Esophagus muscularis mucosa (tissue), 4 donors: ENCODE results near the gene IL31. TPM values are rescaled to one million over a fixed set of nuclear protein-coding genes. Genes with fewer than 3 reads are reported as not detected.

Source experiments
- DNase-seq: peaks from one replicate; pipeline ENCODE4 v3.0.0-alpha.2; 2017; ENCODE audit errors: extremely low spot score
- H3K27ac ChIP-seq, 4 donors: fragments of 200-600 bp; sonication (generic); replicated peaks in 1 of 4; 1 replicate in 3 of 4; 2 replicates in 1 of 4; pipeline ENCODE4 v1.5.1; 2016 to 2019; ENCODE audit warnings: mild to moderate bottlenecking in 1 of 4
- H3K27me3 ChIP-seq, 4 donors: fragments of 200-600 bp; sonication (generic); one replicate each; pipeline versions ENCODE4 v1.5.1 to v1.6.0; 2016 to 2019
- H3K36me3 ChIP-seq, 4 donors: fragments of 200-600 bp; sonication (generic); one replicate each; pipeline ENCODE4 v1.5.1; 2016 to 2019
- H3K4me1 ChIP-seq, 4 donors: fragments of 200-600 bp; sonication (generic); one replicate each; pipeline ENCODE4 v1.5.1; 2016 to 2019
- H3K4me3 ChIP-seq, 4 donors: fragments of 200-600 bp; sonication (generic); 1 replicate in 2 of 4; 2 replicates in 2 of 4; pipeline ENCODE4 v1.5.1; 2016 to 2019; ENCODE audit warnings: mild to moderate bottlenecking in 4 of 4, moderate library complexity in 1 of 4
- H3K9me3 ChIP-seq, 4 donors: fragments of 200-600 bp; sonication (generic); 1 replicate in 3 of 4; 2 replicates in 1 of 4; pipeline ENCODE4 v1.5.1; 2016 to 2019
- EP300 ChIP-seq: sonication (generic); formaldehyde crosslinking; IDR thresholded peaks from one replicate; pipeline ENCODE4 v1.6.1; 2017; ENCODE audit warnings: antibody characterized with exemption
- POLR2A ChIP-seq: fragments of 450-650 bp; IDR thresholded peaks from one replicate; pipeline ENCODE4 v1.6.1; 2017; ENCODE audit warnings: antibody characterized with exemption, moderate library complexity, mild to moderate bottlenecking, low read depth
- POLR2AphosphoS5 ChIP-seq, 2 donors: sonication (generic); formaldehyde crosslinking; IDR thresholded peaks; one replicate each; pipeline ENCODE4 v1.6.1; 2017; ENCODE audit warnings: antibody characterized with exemption in 2 of 2
- WGBS: methylation state at CpG from one replicate; pipeline ENCODE4 v1.1.5; 2018; 5-methylcytosine and 5-hydroxymethylcytosine counted together
- intact Hi-C: fragments of 100-400 bp; cut with DNase I; formaldehyde crosslinking; loops from one replicate; pipeline ENCODE4 v1.15.1; 2023
- total RNA-seq, 4 donors: library from RNA; depleted of rRNA; stranded (reverse); fragments of >200 nt; gene quantifications; one replicate each; pipeline versions ENCODE4 v1.1.0 to v1.2.1, GENCODE V29; 2016
- TF ChIP-seq, protein P1 (sequence below), 3 experiments: fragments of 200-600 bp in 2 of 3; fragments of 450-650 bp in 1 of 3; sonication (generic) in 2 of 3; IDR thresholded peaks; one replicate each; pipeline ENCODE4 v1.5.1; 2017 to 2019; ENCODE audit warnings: antibody characterized with exemption in 3 of 3, mild to moderate bottlenecking in 2 of 3, moderate library complexity in 1 of 3

The IL31 gene
- total RNA-seq, 4 donors from 2014 or later, result not detected

DNA sequence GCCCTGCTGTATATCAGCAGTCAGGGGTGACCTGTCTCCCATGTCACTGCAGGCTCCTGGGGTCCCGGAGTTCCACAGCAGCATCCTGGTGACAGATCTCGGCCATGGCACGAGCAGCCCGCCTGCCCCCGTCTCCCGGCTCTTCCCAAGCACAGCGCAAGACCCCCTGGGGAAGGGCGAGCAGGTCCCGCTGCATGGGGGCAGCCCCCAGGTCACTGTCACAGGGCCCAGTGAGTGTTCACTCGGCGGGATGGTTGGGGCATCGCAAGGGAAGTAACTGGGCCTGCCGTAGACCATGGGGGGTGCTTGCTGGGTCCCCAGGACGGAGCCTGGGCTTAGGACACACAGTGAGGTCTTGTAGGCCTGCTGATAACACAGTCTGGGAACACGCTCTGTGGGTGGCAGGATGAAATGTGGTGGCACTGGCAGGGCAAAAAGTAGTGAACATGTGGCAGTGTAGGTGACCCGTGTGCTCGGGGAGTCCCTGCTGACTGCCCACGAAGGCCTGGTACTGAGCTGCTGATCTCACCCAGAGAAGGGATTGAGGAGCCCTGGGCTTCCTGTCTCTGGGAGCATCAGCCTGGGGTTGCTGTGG is 38.5 kb downstream of the IL31 start:
- Histone ChIP-seq H3K27ac (no peak overlapping the region), H3K4me1 (no peaks in the 10 kb centered on the region), H3K9me3 (no peaks in the 10 kb centered on the region), H3K4me3 (no peak overlapping the region), H3K36me3 (peaks cover 60 to 97% (median 86%) of the 10 kb centered on the region in 4 donors), H3K27me3 (no peaks in the 10 kb centered on the region)
- no peak for DNase-seq
- intact Hi-C loops, result loop anchor here (10.0 kb wide), 1 partner anchor 59 kb away; no protein-coding TSS in a partner anchor
- no peak for TF ChIP-seq EP300
- no peak for TF ChIP-seq POLR2AphosphoS5 (IDR thresholded peaks at IDR 0.05)
- TF ChIP-seq, protein P1, sequence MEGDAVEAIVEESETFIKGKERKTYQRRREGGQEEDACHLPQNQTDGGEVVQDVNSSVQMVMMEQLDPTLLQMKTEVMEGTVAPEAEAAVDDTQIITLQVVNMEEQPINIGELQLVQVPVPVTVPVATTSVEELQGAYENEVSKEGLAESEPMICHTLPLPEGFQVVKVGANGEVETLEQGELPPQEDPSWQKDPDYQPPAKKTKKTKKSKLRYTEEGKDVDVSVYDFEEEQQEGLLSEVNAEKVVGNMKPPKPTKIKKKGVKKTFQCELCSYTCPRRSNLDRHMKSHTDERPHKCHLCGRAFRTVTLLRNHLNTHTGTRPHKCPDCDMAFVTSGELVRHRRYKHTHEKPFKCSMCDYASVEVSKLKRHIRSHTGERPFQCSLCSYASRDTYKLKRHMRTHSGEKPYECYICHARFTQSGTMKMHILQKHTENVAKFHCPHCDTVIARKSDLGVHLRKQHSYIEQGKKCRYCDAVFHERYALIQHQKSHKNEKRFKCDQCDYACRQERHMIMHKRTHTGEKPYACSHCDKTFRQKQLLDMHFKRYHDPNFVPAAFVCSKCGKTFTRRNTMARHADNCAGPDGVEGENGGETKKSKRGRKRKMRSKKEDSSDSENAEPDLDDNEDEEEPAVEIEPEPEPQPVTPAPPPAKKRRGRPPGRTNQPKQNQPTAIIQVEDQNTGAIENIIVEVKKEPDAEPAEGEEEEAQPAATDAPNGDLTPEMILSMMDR (IDR thresholded peaks at IDR 0.05), result no peak
- no peak for TF ChIP-seq POLR2A
- WGBS, result 88% methylated on average over 9 of the region's 18 CpGs

DNA sequence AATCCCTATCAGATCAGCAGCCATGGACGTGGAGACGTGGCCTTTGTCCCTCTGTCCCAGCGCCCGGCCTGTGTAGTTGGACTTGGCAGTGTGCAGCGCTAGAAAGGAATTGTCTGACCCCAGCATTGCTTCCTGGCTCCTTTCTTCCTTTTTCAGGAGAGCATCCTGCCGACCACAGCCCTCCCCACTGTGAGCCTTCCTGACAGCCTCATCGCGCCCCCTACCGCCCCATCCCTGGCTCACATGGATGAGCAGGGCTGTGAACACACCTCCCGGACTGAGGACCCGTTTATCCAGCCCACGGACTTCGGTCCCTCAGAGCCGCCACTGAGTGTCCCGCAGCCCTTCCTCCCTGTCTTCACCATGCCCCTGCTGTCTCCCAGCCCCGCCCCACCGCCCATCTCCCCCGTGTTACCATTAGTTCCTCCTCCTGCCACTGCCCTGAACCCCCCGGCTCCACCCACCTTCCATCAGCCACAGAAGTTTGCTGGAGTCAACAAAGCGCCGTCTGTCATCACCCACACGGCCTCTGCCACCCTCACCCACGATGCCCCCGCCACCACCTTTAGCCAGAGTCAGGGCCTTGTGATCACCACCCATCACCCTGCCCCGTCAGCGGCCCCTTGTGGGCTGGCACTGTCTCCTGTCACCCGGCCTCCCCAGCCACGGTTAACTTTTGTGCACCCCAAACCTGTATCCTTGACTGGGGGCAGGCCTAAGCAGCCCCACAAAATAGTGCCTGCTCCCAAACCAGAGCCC is 40.6 kb downstream of the IL31 start:
- peaks cover 65 to 97% (median 88%) of the 10 kb centered on the region in 4 donors for H3K36me3 ChIP-seq
- 77% methylated on average over 20 of the region's 28 CpGs for WGBS

DNA sequence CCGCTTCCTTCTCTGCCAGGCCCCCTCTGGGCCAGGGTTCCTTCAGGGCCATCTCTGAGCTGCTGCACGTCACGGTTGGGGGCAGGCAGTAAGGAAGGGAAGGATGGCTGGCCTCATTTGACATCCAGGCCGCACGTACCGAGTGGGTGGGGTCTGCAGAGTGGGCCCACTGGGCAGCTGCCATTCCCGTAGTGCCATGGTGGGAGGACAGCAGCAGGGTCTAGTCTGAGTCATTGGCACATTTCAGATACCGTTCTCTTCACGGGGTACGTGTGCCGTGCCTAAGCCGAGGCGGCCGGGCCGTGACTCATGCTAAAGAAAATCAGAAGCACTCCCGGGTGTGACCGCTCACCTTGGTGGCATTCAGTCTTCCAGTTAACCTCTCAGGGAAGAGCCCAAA is 43.9 kb downstream of the IL31 start:
- no peak overlapping the region for H3K4me3 ChIP-seq
- no peaks in the 10 kb centered on the region for H3K27me3 ChIP-seq
- DNase-seq, result no peak
- no peaks in the 10 kb centered on the region for H3K9me3 ChIP-seq
- 81% methylated on average over 12 of the region's 17 CpGs for WGBS
- peaks cover 7 to 28% (median 21%) of the 10 kb centered on the region in 4 donors for H3K4me1 ChIP-seq
- H3K27ac ChIP-seq, result no peak overlapping the region
- intact Hi-C loops, result loop anchor here (10.0 kb wide), 1 partner anchor 65 kb away; no protein-coding TSS in a partner anchor
- peaks cover 54 to 82% (median 77%) of the 10 kb centered on the region in 4 donors for H3K36me3 ChIP-seq
- TF ChIP-seq POLR2AphosphoS5 (IDR thresholded peaks at IDR 0.05) (no peak), POLR2A (no peak), EP300 (no peak)
- TF ChIP-seq, protein P1 (IDR thresholded peaks at IDR 0.05), result no peak

More for the DNA sequence above, 40.6 kb downstream of the IL31 start:
- intact Hi-C loops, result loop anchor here (10.0 kb wide), 1 partner anchor 61 kb away; no protein-coding TSS in a partner anchor
- TF ChIP-seq, protein P1 (IDR thresholded peaks at IDR 0.05), result no peak
- TF ChIP-seq EP300 (no peak), POLR2AphosphoS5 (IDR thresholded peaks at IDR 0.05) (no peak), POLR2A (no peak)
- H3K27ac ChIP-seq, result no peak overlapping the region
- H3K4me3 ChIP-seq, result no peak overlapping the region
- H3K4me1 ChIP-seq, result peaks cover 0 to 2% (median 0%) of the 10 kb centered on the region in 4 donors
- H3K9me3 ChIP-seq, result no peaks in the 10 kb centered on the region
- H3K27me3 ChIP-seq, result no peaks in the 10 kb centered on the region
- no peak for DNase-seq

DNA sequence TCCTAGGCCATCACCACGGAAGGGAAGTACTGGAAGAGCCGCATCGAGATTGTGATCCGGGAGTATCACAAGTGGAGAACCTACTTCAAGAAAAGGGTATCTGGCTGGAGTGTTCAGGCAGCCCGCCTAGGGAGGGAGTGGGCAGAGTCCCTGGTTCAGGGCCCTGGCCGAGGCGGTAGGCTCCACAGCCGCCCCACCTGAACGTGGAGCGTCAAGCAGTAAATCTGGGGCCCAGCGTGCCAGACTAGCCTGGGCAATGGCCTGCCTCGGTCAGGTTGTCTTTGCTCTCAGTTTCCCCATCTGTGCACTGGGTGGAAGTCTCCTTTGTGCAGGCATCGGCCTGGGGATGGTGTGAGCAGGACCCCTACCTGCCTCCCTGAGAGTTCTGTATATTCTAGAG is 44.9 kb downstream of the IL31 start:
- Histone ChIP-seq H3K36me3 (peaks cover 48 to 72% (median 69%) of the 10 kb centered on the region in 4 donors), H3K27ac (no peak overlapping the region), H3K4me3 (no peak overlapping the region), H3K4me1 (peaks cover 7 to 38% (median 30%) of the 10 kb centered on the region in 4 donors), H3K9me3 (no peaks in the 10 kb centered on the region), H3K27me3 (no peaks in the 10 kb centered on the region)
- intact Hi-C loops, result no loop called here
- DNase-seq, result no peak
- 93% methylated on average over 12 of the region's 13 CpGs for WGBS
- TF ChIP-seq POLR2AphosphoS5 (IDR thresholded peaks at IDR 0.05), result no peak
- TF ChIP-seq EP300, result no peak

DNA sequence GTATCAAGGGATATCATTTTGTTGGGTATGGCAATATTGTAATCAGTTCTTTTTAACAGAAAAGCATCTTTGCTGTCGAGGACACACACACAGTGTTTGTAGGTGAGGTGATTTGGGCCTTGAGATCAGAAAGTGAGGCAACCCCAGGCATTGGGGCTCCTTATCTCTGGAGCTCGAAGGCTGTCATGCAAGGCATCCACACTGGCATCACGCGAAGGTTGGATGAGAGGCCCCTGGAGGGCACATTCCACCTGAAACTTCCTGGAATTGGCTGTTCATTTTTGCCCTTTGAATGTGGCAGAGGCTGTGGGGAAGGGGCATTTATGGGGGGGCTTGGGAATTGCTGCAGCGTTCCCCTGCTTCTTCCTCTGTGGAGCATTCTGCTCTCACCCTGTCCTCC is 45.5 kb downstream of the IL31 start:
- no peak for DNase-seq
- intact Hi-C loops, result no loop called here
- Histone ChIP-seq H3K27me3 (no peaks in the 10 kb centered on the region), H3K27ac (no peak overlapping the region), H3K4me3 (no peak overlapping the region), H3K9me3 (no peaks in the 10 kb centered on the region), H3K36me3 (peaks cover 43 to 65% (median 62%) of the 10 kb centered on the region in 4 donors), H3K4me1 (peaks cover 11 to 43% (median 35%) of the 10 kb centered on the region in 4 donors)
- WGBS, result 94% methylated on average over 5 of the region's 5 CpGs
- no peak for TF ChIP-seq POLR2AphosphoS5 (IDR thresholded peaks at IDR 0.05)
- no peak for TF ChIP-seq EP300
- TF ChIP-seq, protein P1 (IDR thresholded peaks at IDR 0.05), result no peak
- TF ChIP-seq POLR2A, result no peak
